ENCODE measurements around the gene HPX.

The HPX gene

DNA sequence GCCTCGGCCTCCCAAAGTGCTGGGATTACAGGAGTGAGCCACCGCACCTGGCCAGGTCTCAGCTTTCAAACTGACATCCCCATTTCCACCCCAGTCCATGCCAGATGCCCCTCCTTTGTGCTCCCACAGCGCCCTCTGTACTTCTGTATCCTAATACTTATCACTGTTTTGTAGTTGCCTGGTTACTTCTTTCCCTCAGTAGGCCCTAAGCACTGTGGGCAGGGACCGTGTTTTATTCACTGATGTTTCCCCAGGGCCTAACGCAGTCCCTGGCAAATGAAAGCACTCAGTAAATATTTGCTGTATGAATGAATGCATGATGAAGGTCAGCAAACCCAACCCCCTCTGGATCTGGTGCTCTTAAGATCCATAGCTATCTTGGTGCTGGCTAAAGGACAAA lies 35.1 kb upstream of the HPX start:
- Mint-ChIP-seq H3K4me1 (ENCODE audit: low read depth) (peaks cover 23% of the 10 kb centered on the region), H3K27me3 (ENCODE audit: low read depth) (peaks cover 2% of the 10 kb centered on the region), H3K9me3 (no peaks in the 10 kb centered on the region), H3K4me3 (no peak overlapping the region), H3K36me3 (ENCODE audit: low read depth) (peaks cover 9% of the 10 kb centered on the region), H3K27ac (no peak overlapping the region)
- no peak for DNase-seq (ENCODE audit: low spot score)

DNA sequence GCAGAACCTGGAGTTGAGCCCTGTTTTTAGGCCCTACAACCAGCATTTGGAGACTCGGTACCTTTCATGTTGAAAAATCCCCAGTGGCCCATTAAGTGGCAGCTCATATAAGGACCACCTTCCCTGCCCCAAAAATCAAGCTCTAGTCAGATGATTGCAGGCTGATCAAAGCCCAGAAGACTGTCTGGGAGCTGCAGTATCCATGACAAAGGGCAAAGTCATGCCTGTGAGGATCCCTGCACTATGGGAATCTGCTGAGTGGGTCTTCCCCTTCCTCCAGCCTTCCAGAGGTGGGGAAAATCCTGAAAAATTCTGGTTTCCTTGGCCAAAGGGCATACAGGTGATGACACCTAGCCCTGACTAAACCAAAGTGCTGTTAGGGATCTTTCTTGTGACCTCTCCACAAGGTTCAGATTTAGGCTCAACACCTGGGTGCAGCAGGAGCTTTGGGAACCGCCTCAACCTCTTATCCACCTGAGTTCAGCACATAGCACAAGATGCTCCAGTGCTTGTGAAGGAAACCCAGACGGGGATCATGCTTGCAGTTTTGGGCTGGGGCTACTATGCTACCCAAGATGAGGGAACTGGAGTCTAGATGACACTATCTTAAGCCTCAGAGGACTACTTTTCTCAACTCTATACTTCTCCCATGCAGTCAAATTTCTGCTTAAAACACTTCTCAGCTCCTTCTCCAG lies 34.2 kb upstream of the HPX start:
- Mint-ChIP-seq H3K9me3 (no peaks in the 10 kb centered on the region), H3K4me1 (ENCODE audit: low read depth) (peaks cover 13% of the 10 kb centered on the region), H3K27me3 (ENCODE audit: low read depth) (peaks cover 2% of the 10 kb centered on the region), H3K36me3 (ENCODE audit: low read depth) (peaks cover 9% of the 10 kb centered on the region), H3K4me3 (no peak overlapping the region), H3K27ac (peak overlapping the region; percentile 14)
- DNase-seq (ENCODE audit: low spot score), result no peak

GRCh38 chr11:6474413-6474792 lies 33.6 kb upstream of the HPX start:
- Mint-ChIP-seq H3K4me1 (ENCODE audit: low read depth) (peaks cover 8% of the 10 kb centered on the region), H3K36me3 (ENCODE audit: low read depth) (peaks cover 9% of the 10 kb centered on the region), H3K9me3 (no peaks in the 10 kb centered on the region), H3K27me3 (ENCODE audit: low read depth) (peaks cover 2% of the 10 kb centered on the region), H3K27ac (no peak overlapping the region), H3K4me3 (peak overlapping the region; percentile 75)
- DNase-seq (ENCODE audit: low spot score), result no peak

- Mint-ChIP-seq H3K4me1 (ENCODE audit: low read depth) (peaks cover 6% of the 10 kb centered on the region), H3K27me3 (ENCODE audit: low read depth) (peaks cover 2% of the 10 kb centered on the region), H3K27ac (peak within 1 kb of the TSS; percentile 51), H3K36me3 (ENCODE audit: low read depth) (peaks cover 8% of the 10 kb centered on the region), H3K9me3 (no peaks in the 10 kb centered on the region), H3K4me3 (peak within 1 kb of the TSS; percentile 85)
- peak; percentile 55 for DNase-seq (ENCODE audit: low spot score)
Observed at GRCh38 chr11:6473451-6474412, 32.9 kb upstream of the HPX start, which contains the start of gene TRIM3. Gene TRIM3, minus strand, starts transcription at chr11:6473941. Its CDS starts 8,246 bp downstream, at chr11:6465695.

- Mint-ChIP-seq H3K27me3 (ENCODE audit: low read depth) (peaks cover 2% of the 10 kb centered on the region), H3K27ac (no peak overlapping the region), H3K9me3 (no peaks in the 10 kb centered on the region), H3K36me3 (ENCODE audit: low read depth) (peaks cover 6% of the 10 kb centered on the region), H3K4me1 (ENCODE audit: low read depth) (peaks cover 6% of the 10 kb centered on the region), H3K4me3 (peak overlapping the region; percentile 55)
- no peak for DNase-seq (ENCODE audit: low spot score)
Observed at GRCh38 chr11:6472934-6473333, 32.1 kb upstream of the HPX start.

DNA sequence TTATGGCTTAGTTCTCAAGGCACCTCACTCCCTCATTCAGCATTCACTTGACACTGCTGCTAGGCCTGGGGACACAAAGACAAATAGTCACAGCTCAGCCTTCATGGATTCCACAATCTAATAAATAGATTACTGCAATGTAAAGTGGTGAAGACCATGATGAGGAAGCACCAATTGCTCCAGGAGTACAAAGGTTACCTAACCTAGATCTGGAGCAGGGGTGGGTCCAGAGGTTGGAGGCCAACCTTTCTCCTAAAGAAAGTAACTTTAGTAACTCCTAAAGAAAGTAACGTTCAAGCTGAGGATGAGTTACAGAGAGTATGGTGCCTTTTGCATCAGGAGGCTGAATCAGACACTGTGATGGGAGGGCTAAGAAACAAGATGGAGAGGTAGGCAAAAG lies 28.8 kb upstream of the HPX start:
- no peaks in the 10 kb centered on the region for H3K36me3 Mint-ChIP-seq (ENCODE audit: low read depth)

GRCh38 chr11:6468712-6469495 lies 28.1 kb upstream of the HPX start:
- peaks cover 2% of the 10 kb centered on the region for H3K27me3 Mint-ChIP-seq (ENCODE audit: low read depth)
- no peak for DNase-seq (ENCODE audit: low spot score)
- H3K27ac Mint-ChIP-seq, result no peak overlapping the region
- H3K36me3 Mint-ChIP-seq (ENCODE audit: low read depth), result no peaks in the 10 kb centered on the region
- H3K4me3 Mint-ChIP-seq, result no peak overlapping the region
- H3K9me3 Mint-ChIP-seq, result no peaks in the 10 kb centered on the region
- peaks cover 3% of the 10 kb centered on the region for H3K4me1 Mint-ChIP-seq (ENCODE audit: low read depth)

More for the DNA sequence above, 28.8 kb upstream of the HPX start:
- no peaks in the 10 kb centered on the region for H3K9me3 Mint-ChIP-seq
- no peak overlapping the region for H3K4me3 Mint-ChIP-seq
- H3K4me1 Mint-ChIP-seq (ENCODE audit: low read depth), result peaks cover 6% of the 10 kb centered on the region
- H3K27ac Mint-ChIP-seq, result no peak overlapping the region
- peaks cover 2% of the 10 kb centered on the region for H3K27me3 Mint-ChIP-seq (ENCODE audit: low read depth)
- DNase-seq (ENCODE audit: low spot score), result no peak

DNA sequence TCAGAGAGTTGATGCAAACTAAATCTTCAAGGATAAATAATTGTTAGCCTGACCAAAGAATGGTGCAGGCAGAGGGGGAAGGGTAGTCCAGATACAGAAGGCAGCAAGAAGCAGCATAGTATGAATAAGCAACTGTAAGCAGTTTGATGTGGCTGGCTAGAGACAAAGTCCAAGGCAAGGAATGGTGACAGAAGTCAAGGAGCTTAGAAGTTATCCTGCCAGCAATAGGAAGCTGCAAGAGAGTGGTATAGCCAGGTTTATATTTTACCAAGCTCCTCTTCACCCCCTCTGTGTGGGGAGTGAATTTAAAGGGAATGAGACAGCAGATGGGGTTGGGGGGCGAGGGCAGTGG lies 18.3 kb upstream of the HPX start:
- H3K4me1 Mint-ChIP-seq (ENCODE audit: low read depth), result no peaks in the 10 kb centered on the region
- H3K4me3 Mint-ChIP-seq, result no peak overlapping the region
- no peaks in the 10 kb centered on the region for H3K36me3 Mint-ChIP-seq (ENCODE audit: low read depth)
- no peak overlapping the region for H3K27ac Mint-ChIP-seq
- no peaks in the 10 kb centered on the region for H3K27me3 Mint-ChIP-seq (ENCODE audit: low read depth)
- H3K9me3 Mint-ChIP-seq, result no peaks in the 10 kb centered on the region
- no peak for DNase-seq (ENCODE audit: low spot score)

- H3K9me3 Mint-ChIP-seq, result no peaks in the 10 kb centered on the region
- DNase-seq (ENCODE audit: low spot score), result no peak
- no peak overlapping the region for H3K4me3 Mint-ChIP-seq
- H3K27ac Mint-ChIP-seq, result no peak overlapping the region
- no peaks in the 10 kb centered on the region for H3K4me1 Mint-ChIP-seq (ENCODE audit: low read depth)
- no peaks in the 10 kb centered on the region for H3K36me3 Mint-ChIP-seq (ENCODE audit: low read depth)
- H3K27me3 Mint-ChIP-seq (ENCODE audit: low read depth), result no peaks in the 10 kb centered on the region
Observed at GRCh38 chr11:6458352-6459098, 17.7 kb upstream of the HPX start.

GRCh38 chr11:6457581-6458320 lies 17.0 kb upstream of the HPX start:
- no peak for DNase-seq (ENCODE audit: low spot score)
- no peaks in the 10 kb centered on the region for H3K4me1 Mint-ChIP-seq (ENCODE audit: low read depth)
- H3K9me3 Mint-ChIP-seq, result no peaks in the 10 kb centered on the region
- no peaks in the 10 kb centered on the region for H3K36me3 Mint-ChIP-seq (ENCODE audit: low read depth)
- H3K27me3 Mint-ChIP-seq (ENCODE audit: low read depth), result no peaks in the 10 kb centered on the region
- H3K4me3 Mint-ChIP-seq, result no peak overlapping the region
- no peak overlapping the region for H3K27ac Mint-ChIP-seq

- no peaks in the 10 kb centered on the region for H3K36me3 Mint-ChIP-seq (ENCODE audit: low read depth)
- no peaks in the 10 kb centered on the region for H3K9me3 Mint-ChIP-seq
- H3K27ac Mint-ChIP-seq, result no peak overlapping the region
- no peaks in the 10 kb centered on the region for H3K4me1 Mint-ChIP-seq (ENCODE audit: low read depth)
- H3K4me3 Mint-ChIP-seq, result no peak overlapping the region
- H3K27me3 Mint-ChIP-seq (ENCODE audit: low read depth), result no peaks in the 10 kb centered on the region
- no peak for DNase-seq (ENCODE audit: low spot score)
Observed at GRCh38 chr11:6456361-6457073, 15.7 kb upstream of the HPX start.

- H3K36me3 Mint-ChIP-seq (ENCODE audit: low read depth), result no peaks in the 10 kb centered on the region
- no peaks in the 10 kb centered on the region for H3K9me3 Mint-ChIP-seq
- no peak for DNase-seq (ENCODE audit: low spot score)
- H3K4me3 Mint-ChIP-seq, result no peak overlapping the region
- no peaks in the 10 kb centered on the region for H3K4me1 Mint-ChIP-seq (ENCODE audit: low read depth)
- no peaks in the 10 kb centered on the region for H3K27me3 Mint-ChIP-seq (ENCODE audit: low read depth)
- H3K27ac Mint-ChIP-seq, result no peak overlapping the region
Observed at GRCh38 chr11:6455070-6455469, 14.3 kb upstream of the HPX start.

All from T-helper 2 cell treated with Interferon-gamma antibody and Interleukin-4, amounts not matched to agents 5 μg/mL and 100 μg/mL, for 36 hours (primary cell).